WTC11 (cell line): ENCODE data around the gene IPO4. TPM values are rescaled to one million over a fixed set of nuclear protein-coding genes. Genes with fewer than 3 reads are reported as not detected.

Source experiments
- ATAC-seq: fragments of 200-7000 bp; cut with Tn5 transposase; 2 replicates; pipeline ENCODE4 v1.10.0; 2021; ENCODE audit warnings: mild to moderate bottlenecking, moderate library complexity
- CTCF ChIA-PET: fragments of 300-600 bp; sonication (Branson Sonifier 250); formaldehyde crosslinking; loops from one replicate; lab custom pipeline; 2021; ENCODE audit warnings: antibody characterized with exemption; lab: Charles Lee
- POLR2A ChIA-PET: fragments of 350-600 bp; sonication (Branson Sonifier 250); formaldehyde crosslinking; loops from one replicate; lab custom pipeline; 2021; ENCODE audit warnings: antibody characterized with exemption; lab: Charles Lee
- DNase-seq: peaks from one replicate; pipeline ENCODE4 v3.0.0; 2021; ENCODE audit warnings: low spot score
- H3K27ac Mint-ChIP-seq: 2 replicates; pipeline ENCODE4 v1.8.0; 2021; ENCODE audit warnings: mixed read lengths
- H3K27me3 Mint-ChIP-seq: 2 replicates; pipeline ENCODE4 v1.8.0; 2021; ENCODE audit warnings: low read depth, mild to moderate bottlenecking, moderate library complexity, mixed read lengths
- H3K36me3 Mint-ChIP-seq: 2 replicates; pipeline ENCODE4 v1.8.0; 2021; ENCODE audit warnings: mixed read lengths
- H3K4me1 Mint-ChIP-seq: 2 replicates; pipeline ENCODE4 v1.8.0; 2022; ENCODE audit warnings: mixed read lengths
- H3K4me3 Mint-ChIP-seq: 2 replicates; pipeline ENCODE4 v1.8.0; 2021; ENCODE audit warnings: mild to moderate bottlenecking, moderate library complexity, mixed read lengths
- H3K9me3 Mint-ChIP-seq: 2 replicates; pipeline ENCODE4 v1.8.0; 2021; ENCODE audit warnings: mixed read lengths
- CREB1 ChIP-seq: sonication (generic); formaldehyde crosslinking; IDR thresholded peaks from 2 replicates; pipeline ENCODE4 v1.8.0; 2023; ENCODE audit warnings: mild to moderate bottlenecking, missing genetic modification reagents
- GABPB1 ChIP-seq: sonication (generic); formaldehyde crosslinking; IDR thresholded peaks from 2 replicates; pipeline ENCODE4 v1.8.1; 2023; ENCODE audit warnings: mild to moderate bottlenecking, missing genetic modification reagents
- GTF2I ChIP-seq: fragments of 250-450 bp; sonication (Bioruptor Pico); conservative IDR thresholded peaks from 2 replicates; pipeline ENCODE4 v1.4.0; 2021; ENCODE audit warnings: mild to moderate bottlenecking
- JAZF1 ChIP-seq: fragments of 250-450 bp; sonication (Bioruptor Pico); IDR thresholded peaks from 2 replicates; pipeline ENCODE4 v1.9.0; 2021; ENCODE audit warnings: moderate library complexity, mild to moderate bottlenecking, inconsistent platforms
- KAT7 ChIP-seq: sonication (generic); formaldehyde crosslinking; IDR thresholded peaks from 2 replicates; pipeline ENCODE4 v1.8.1; 2023; ENCODE audit warnings: missing genetic modification reagents, mild to moderate bottlenecking, borderline replicate concordance
- NR1H2 ChIP-seq: sonication (generic); formaldehyde crosslinking; IDR thresholded peaks from 2 replicates; pipeline ENCODE4 v1.9.0; 2021; ENCODE audit warnings: mild to moderate bottlenecking, moderate library complexity, missing genetic modification reagents
- OVOL2 ChIP-seq: fragments of 250-450 bp; sonication (Bioruptor Pico); IDR thresholded peaks from 2 replicates; pipeline ENCODE4 v1.9.0; 2021; ENCODE audit warnings: mild to moderate bottlenecking, borderline replicate concordance
- RORB ChIP-seq: fragments of 250-450 bp; sonication (Bioruptor Pico); IDR thresholded peaks from 2 replicates; pipeline ENCODE4 v1.9.0; 2021; ENCODE audit warnings: mild to moderate bottlenecking
- SOX15 ChIP-seq: fragments of 250-450 bp; sonication (Bioruptor Pico); IDR thresholded peaks from 2 replicates; pipeline ENCODE4 v1.9.0; 2021; ENCODE audit warnings: mild to moderate bottlenecking
- SP1 ChIP-seq: sonication (generic); formaldehyde crosslinking; conservative IDR thresholded peaks from 2 replicates; pipeline ENCODE4 v1.8.1; 2022; ENCODE audit warnings: missing genetic modification reagents
- ZNF138 ChIP-seq: sonication (generic); formaldehyde crosslinking; conservative IDR thresholded peaks from 2 replicates; pipeline ENCODE4 v1.8.1; 2022; ENCODE audit warnings: mild to moderate bottlenecking, moderate library complexity, missing genetic modification reagents
- total RNA-seq: library from RNA; stranded (reverse); gene quantifications from 3 replicates; pipeline ENCODE4 v1.2.3, GENCODE V29; 2021
- TF ChIP-seq, protein P1 (sequence below): sonication (generic); formaldehyde crosslinking; IDR thresholded peaks from 2 replicates; pipeline ENCODE4 v1.8.1; 2023; ENCODE audit warnings: mild to moderate bottlenecking, missing genetic modification reagents
- TF ChIP-seq, protein P2 (sequence below): fragments of 250-450 bp; sonication (Bioruptor Pico); IDR thresholded peaks from 2 replicates; pipeline ENCODE4 v2.1.2; 2022; ENCODE audit warnings: mild to moderate bottlenecking, moderate library complexity
- TF ChIP-seq, protein P3 (sequence below): fragments of 250-450 bp; sonication (Bioruptor Pico); IDR thresholded peaks from 2 replicates; pipeline ENCODE4 v1.9.0; 2021; ENCODE audit warnings: mild to moderate bottlenecking, borderline replicate concordance
- TF ChIP-seq, protein P4 (sequence below): sonication (generic); formaldehyde crosslinking; conservative IDR thresholded peaks from 2 replicates; pipeline ENCODE4 v1.8.1; 2023; ENCODE audit warnings: mild to moderate bottlenecking, low read depth, missing genetic modification reagents, moderate library complexity
- TF ChIP-seq, protein P5 (sequence below): sonication (generic); formaldehyde crosslinking; IDR thresholded peaks from 2 replicates; pipeline ENCODE4 v1.8.1; 2023; ENCODE audit warnings: mild to moderate bottlenecking, missing genetic modification reagents, moderate library complexity
- TF ChIP-seq, protein P6 (sequence below): sonication (generic); formaldehyde crosslinking; conservative IDR thresholded peaks from 2 replicates; pipeline ENCODE4 v1.8.1; 2022; ENCODE audit warnings: mild to moderate bottlenecking, missing genetic modification reagents
- TF ChIP-seq, protein P7 (sequence below): sonication (generic); formaldehyde crosslinking; IDR thresholded peaks from 2 replicates; pipeline ENCODE4 v1.8.1; 2023; ENCODE audit warnings: mild to moderate bottlenecking, missing genetic modification reagents, borderline replicate concordance
- TF ChIP-seq, protein P8 (sequence below): fragments of 250-450 bp; sonication (Bioruptor Pico); IDR thresholded peaks from 2 replicates; pipeline ENCODE4 v1.9.0; 2021; ENCODE audit warnings: moderate library complexity, mild to moderate bottlenecking, inconsistent platforms, borderline replicate concordance

IPO4 gene
- total RNA-seq, 1 experiment from 2014 or later: 128 TPM

DNA sequence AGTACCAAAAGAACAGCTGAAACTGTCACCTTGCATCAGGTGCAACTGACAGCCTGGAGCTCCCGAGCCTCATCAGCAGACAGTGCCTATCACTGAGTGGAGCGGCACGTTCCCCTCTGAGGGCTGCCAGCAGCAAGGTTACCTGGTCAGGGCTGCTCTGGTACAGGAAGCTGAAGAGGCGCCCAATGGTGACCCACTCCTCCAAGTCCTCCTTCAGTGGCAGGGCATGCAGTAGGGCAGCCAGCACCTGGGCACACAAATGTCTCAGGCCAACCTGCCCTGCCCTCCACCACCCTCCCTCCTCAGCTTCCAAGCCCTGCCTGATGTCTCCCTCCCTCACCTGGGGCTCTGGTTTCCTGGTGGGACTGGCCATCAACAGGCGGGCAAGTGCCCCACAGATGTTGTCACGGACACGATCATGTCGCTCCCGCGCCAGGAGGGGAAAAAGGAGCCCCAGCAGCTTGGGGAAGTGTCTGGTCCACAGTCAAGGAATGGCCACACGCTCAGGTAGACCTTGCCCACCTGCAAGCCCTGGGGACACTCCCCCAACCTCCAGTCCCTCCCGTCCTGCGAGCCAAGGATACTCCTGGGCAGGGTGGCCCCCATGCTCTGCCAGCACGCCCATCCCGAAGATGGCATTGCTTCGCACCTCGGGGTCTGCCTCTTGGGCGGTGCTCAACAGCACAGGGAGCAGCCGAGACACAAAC lies 7.1 kb downstream of the IPO4 start:
- H3K27me3 Mint-ChIP-seq: no peaks in the 10 kb centered on the region
- H3K4me3 Mint-ChIP-seq: no peak overlapping the region
- ChIA-PET CTCF (interaction anchor here (1.1 to 1.3 kb wide), 2 partner anchors 20 to 251 kb away, joined by 3 read pairs; partner anchors contain the start of gene IRF9), POLR2A (no interaction called here)
- no peaks in the 10 kb centered on the region for H3K4me1 Mint-ChIP-seq
- H3K36me3 Mint-ChIP-seq: peaks cover 47% of the 10 kb centered on the region
- DNase-seq (no peak), ATAC-seq (no peak)
- H3K27ac Mint-ChIP-seq: no peak overlapping the region
- no peak for TF ChIP-seq SP1
- TF ChIP-seq, protein P1, sequence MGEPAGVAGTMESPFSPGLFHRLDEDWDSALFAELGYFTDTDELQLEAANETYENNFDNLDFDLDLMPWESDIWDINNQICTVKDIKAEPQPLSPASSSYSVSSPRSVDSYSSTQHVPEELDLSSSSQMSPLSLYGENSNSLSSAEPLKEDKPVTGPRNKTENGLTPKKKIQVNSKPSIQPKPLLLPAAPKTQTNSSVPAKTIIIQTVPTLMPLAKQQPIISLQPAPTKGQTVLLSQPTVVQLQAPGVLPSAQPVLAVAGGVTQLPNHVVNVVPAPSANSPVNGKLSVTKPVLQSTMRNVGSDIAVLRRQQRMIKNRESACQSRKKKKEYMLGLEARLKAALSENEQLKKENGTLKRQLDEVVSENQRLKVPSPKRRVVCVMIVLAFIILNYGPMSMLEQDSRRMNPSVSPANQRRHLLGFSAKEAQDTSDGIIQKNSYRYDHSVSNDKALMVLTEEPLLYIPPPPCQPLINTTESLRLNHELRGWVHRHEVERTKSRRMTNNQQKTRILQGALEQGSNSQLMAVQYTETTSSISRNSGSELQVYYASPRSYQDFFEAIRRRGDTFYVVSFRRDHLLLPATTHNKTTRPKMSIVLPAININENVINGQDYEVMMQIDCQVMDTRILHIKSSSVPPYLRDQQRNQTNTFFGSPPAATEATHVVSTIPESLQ: no peak
- no peak for TF ChIP-seq KAT7 (CRISPR knock-in tag)
- no peak for TF ChIP-seq SOX15 (CRISPR knock-in tag)
- TF ChIP-seq, protein P2, sequence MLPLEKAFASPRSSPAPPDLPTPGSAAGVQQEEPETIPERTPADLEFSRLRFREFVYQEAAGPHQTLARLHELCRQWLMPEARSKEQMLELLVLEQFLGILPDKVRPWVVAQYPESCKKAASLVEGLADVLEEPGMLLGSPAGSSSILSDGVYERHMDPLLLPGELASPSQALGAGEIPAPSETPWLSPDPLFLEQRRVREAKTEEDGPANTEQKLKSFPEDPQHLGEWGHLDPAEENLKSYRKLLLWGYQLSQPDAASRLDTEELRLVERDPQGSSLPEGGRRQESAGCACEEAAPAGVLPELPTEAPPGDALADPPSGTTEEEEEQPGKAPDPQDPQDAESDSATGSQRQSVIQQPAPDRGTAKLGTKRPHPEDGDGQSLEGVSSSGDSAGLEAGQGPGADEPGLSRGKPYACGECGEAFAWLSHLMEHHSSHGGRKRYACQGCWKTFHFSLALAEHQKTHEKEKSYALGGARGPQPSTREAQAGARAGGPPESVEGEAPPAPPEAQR (CRISPR knock-in tag): no peak
- no peak for TF ChIP-seq RORB
- TF ChIP-seq, protein P3, sequence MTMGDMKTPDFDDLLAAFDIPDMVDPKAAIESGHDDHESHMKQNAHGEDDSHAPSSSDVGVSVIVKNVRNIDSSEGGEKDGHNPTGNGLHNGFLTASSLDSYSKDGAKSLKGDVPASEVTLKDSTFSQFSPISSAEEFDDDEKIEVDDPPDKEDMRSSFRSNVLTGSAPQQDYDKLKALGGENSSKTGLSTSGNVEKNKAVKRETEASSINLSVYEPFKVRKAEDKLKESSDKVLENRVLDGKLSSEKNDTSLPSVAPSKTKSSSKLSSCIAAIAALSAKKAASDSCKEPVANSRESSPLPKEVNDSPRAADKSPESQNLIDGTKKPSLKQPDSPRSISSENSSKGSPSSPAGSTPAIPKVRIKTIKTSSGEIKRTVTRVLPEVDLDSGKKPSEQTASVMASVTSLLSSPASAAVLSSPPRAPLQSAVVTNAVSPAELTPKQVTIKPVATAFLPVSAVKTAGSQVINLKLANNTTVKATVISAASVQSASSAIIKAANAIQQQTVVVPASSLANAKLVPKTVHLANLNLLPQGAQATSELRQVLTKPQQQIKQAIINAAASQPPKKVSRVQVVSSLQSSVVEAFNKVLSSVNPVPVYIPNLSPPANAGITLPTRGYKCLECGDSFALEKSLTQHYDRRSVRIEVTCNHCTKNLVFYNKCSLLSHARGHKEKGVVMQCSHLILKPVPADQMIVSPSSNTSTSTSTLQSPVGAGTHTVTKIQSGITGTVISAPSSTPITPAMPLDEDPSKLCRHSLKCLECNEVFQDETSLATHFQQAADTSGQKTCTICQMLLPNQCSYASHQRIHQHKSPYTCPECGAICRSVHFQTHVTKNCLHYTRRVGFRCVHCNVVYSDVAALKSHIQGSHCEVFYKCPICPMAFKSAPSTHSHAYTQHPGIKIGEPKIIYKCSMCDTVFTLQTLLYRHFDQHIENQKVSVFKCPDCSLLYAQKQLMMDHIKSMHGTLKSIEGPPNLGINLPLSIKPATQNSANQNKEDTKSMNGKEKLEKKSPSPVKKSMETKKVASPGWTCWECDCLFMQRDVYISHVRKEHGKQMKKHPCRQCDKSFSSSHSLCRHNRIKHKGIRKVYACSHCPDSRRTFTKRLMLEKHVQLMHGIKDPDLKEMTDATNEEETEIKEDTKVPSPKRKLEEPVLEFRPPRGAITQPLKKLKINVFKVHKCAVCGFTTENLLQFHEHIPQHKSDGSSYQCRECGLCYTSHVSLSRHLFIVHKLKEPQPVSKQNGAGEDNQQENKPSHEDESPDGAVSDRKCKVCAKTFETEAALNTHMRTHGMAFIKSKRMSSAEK: no peak
- TF ChIP-seq GTF2I (CRISPR knock-in tag): no peak
- no peak for TF ChIP-seq GABPB1 (CRISPR knock-in tag)
- TF ChIP-seq JAZF1 (CRISPR knock-in tag): no peak
- TF ChIP-seq, protein P4, sequence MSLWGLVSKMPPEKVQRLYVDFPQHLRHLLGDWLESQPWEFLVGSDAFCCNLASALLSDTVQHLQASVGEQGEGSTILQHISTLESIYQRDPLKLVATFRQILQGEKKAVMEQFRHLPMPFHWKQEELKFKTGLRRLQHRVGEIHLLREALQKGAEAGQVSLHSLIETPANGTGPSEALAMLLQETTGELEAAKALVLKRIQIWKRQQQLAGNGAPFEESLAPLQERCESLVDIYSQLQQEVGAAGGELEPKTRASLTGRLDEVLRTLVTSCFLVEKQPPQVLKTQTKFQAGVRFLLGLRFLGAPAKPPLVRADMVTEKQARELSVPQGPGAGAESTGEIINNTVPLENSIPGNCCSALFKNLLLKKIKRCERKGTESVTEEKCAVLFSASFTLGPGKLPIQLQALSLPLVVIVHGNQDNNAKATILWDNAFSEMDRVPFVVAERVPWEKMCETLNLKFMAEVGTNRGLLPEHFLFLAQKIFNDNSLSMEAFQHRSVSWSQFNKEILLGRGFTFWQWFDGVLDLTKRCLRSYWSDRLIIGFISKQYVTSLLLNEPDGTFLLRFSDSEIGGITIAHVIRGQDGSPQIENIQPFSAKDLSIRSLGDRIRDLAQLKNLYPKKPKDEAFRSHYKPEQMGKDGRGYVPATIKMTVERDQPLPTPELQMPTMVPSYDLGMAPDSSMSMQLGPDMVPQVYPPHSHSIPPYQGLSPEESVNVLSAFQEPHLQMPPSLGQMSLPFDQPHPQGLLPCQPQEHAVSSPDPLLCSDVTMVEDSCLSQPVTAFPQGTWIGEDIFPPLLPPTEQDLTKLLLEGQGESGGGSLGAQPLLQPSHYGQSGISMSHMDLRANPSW (CRISPR knock-in tag): no peak
- TF ChIP-seq CREB1 (CRISPR knock-in tag): no peak
- no peak for TF ChIP-seq NR1H2 (CRISPR knock-in tag)
- TF ChIP-seq, protein P5, sequence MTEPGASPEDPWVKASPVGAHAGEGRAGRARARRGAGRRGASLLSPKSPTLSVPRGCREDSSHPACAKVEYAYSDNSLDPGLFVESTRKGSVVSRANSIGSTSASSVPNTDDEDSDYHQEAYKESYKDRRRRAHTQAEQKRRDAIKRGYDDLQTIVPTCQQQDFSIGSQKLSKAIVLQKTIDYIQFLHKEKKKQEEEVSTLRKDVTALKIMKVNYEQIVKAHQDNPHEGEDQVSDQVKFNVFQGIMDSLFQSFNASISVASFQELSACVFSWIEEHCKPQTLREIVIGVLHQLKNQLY (CRISPR knock-in tag): no peak
- TF ChIP-seq, protein P6, sequence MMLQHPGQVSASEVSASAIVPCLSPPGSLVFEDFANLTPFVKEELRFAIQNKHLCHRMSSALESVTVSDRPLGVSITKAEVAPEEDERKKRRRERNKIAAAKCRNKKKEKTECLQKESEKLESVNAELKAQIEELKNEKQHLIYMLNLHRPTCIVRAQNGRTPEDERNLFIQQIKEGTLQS (CRISPR knock-in tag): no peak
- no peak for TF ChIP-seq OVOL2 (CRISPR knock-in tag)
- TF ChIP-seq ZNF138 (CRISPR knock-in tag): no peak
- TF ChIP-seq, protein P7, sequence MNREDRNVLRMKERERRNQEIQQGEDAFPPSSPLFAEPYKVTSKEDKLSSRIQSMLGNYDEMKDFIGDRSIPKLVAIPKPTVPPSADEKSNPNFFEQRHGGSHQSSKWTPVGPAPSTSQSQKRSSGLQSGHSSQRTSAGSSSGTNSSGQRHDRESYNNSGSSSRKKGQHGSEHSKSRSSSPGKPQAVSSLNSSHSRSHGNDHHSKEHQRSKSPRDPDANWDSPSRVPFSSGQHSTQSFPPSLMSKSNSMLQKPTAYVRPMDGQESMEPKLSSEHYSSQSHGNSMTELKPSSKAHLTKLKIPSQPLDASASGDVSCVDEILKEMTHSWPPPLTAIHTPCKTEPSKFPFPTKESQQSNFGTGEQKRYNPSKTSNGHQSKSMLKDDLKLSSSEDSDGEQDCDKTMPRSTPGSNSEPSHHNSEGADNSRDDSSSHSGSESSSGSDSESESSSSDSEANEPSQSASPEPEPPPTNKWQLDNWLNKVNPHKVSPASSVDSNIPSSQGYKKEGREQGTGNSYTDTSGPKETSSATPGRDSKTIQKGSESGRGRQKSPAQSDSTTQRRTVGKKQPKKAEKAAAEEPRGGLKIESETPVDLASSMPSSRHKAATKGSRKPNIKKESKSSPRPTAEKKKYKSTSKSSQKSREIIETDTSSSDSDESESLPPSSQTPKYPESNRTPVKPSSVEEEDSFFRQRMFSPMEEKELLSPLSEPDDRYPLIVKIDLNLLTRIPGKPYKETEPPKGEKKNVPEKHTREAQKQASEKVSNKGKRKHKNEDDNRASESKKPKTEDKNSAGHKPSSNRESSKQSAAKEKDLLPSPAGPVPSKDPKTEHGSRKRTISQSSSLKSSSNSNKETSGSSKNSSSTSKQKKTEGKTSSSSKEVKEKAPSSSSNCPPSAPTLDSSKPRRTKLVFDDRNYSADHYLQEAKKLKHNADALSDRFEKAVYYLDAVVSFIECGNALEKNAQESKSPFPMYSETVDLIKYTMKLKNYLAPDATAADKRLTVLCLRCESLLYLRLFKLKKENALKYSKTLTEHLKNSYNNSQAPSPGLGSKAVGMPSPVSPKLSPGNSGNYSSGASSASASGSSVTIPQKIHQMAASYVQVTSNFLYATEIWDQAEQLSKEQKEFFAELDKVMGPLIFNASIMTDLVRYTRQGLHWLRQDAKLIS (CRISPR knock-in tag): no peak
- TF ChIP-seq, protein P8, sequence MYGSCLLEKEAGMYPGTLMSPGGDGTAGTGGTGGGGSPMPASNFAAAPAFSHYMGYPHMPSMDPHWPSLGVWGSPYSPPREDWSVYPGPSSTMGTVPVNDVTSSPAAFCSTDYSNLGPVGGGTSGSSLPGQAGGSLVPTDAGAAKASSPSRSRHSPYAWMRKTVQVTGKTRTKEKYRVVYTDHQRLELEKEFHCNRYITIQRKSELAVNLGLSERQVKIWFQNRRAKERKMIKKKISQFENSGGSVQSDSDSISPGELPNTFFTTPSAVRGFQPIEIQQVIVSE: no peak
- no peaks in the 10 kb centered on the region for H3K9me3 Mint-ChIP-seq
